Heart left ventricle (tissue), 13 donors: Measurements from ENCODE around the gene NPHS1.

Source experiments
- CTCF ChIP-seq, 12 donors: fragments of 200-600 bp; sonication (generic) in 4 of 12; IDR thresholded peaks; one replicate each; pipeline versions ENCODE4 v1.5.0 to v1.8.0; 2018 to 2022; ENCODE audit warnings: antibody characterized with exemption in 12 of 12, mild to moderate bottlenecking in 5 of 12
- POLR2A ChIP-seq, 2 donors: fragments of 450-650 bp; IDR thresholded peaks; one replicate each; pipeline ENCODE4 v1.6.1; 2017; ENCODE audit warnings: antibody characterized with exemption in 2 of 2, mild to moderate bottlenecking in 2 of 2, moderate library complexity in 2 of 2
- donor health status: ischemic (EF 13 %, LVEDD 7.1; RV severe dilation, severe dysfunction).
- donor health status: DM: no; HTN: yes; CAD: no.
- donor health status: DM: no; HTN: no; CAD: no.
- donor health status: ischemic (EF 25% LVEDD 6.9; RV normal size, moderate dysfunction).
- donor health status: ischemic (EF 25% LVEDD 5.7; RV mildly dilated, moderate dysfunction).
- donor health status: ischemic (EF 35%, LVEDD 5.7; RV mildly dilated, moderate dysfunction).
- donor health status: nonischemic (EF 11% LVEDD 7.7; RV severe dilation, severe dysfunction).
- donor health status: DM: yes; HTN: yes; CAD: no.
- donor health status: PGD.
- donor health status: ischemic (EF 29% LVEDD 5.4; RV normal size, mild dysfunction).
- donor health status: nonischemic (EF 23%, LVEDD 6.1; RV moderate dilation, normal function).

- TF ChIP-seq CTCF (IDR thresholded peaks at IDR 0.05) (no peak), POLR2A (IDR thresholded peaks at IDR 0.05) (no peak)
These were observed 44.3 kb upstream of the NPHS1 start for GRCh38 chr19:35896643-35897040.
